GM12873 (cell line): ENCODE data around the gene SYNGR3.

Experiments used
- TF ChIP-seq, protein P1 (sequence below): IDR thresholded peaks from 2 replicates; pipeline ENCODE4 v1.5.1; 2012; ENCODE audit warnings: low read depth, mild to moderate bottlenecking, moderate library complexity, low read length, control low read depth; ENCODE audit not compliant: insufficient read depth; ENCODE audit errors: missing control alignments

SYNGR3 gene

DNA sequence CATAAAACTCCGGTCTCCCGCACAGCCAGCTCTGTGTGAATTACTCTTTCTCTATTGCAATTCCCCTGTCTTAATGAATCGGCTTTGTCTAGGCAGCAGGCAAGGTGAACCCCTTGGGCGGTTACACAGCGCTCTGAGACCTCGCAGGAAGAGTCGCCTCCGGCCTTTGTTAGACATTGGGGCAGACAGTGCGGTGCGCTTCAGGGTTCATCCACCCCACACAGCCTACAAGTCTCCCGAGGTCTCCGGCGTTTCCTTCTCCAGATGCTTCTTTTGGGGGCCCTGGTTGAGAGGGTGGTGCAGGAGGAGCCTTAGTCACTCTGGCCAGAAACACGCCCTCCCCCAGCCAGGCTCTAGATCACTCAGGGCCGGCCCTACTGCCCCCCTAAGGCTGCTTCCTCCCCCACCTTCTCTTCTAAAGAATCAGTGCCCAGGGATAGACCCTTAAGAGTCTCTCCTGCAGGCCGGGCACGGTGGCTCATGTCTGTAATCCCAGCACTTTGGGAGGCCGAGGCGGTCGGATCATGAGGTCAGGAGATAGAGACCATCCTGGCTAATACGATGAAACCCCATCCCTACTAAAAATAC lies 45.1 kb upstream of the SYNGR3 start:
- TF ChIP-seq, protein P1, sequence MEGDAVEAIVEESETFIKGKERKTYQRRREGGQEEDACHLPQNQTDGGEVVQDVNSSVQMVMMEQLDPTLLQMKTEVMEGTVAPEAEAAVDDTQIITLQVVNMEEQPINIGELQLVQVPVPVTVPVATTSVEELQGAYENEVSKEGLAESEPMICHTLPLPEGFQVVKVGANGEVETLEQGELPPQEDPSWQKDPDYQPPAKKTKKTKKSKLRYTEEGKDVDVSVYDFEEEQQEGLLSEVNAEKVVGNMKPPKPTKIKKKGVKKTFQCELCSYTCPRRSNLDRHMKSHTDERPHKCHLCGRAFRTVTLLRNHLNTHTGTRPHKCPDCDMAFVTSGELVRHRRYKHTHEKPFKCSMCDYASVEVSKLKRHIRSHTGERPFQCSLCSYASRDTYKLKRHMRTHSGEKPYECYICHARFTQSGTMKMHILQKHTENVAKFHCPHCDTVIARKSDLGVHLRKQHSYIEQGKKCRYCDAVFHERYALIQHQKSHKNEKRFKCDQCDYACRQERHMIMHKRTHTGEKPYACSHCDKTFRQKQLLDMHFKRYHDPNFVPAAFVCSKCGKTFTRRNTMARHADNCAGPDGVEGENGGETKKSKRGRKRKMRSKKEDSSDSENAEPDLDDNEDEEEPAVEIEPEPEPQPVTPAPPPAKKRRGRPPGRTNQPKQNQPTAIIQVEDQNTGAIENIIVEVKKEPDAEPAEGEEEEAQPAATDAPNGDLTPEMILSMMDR = no peak

- TF ChIP-seq, protein P1 = no peak
These were observed 44.0 kb upstream of the SYNGR3 start for GRCh38 chr16:1945559-1946391.

DNA sequence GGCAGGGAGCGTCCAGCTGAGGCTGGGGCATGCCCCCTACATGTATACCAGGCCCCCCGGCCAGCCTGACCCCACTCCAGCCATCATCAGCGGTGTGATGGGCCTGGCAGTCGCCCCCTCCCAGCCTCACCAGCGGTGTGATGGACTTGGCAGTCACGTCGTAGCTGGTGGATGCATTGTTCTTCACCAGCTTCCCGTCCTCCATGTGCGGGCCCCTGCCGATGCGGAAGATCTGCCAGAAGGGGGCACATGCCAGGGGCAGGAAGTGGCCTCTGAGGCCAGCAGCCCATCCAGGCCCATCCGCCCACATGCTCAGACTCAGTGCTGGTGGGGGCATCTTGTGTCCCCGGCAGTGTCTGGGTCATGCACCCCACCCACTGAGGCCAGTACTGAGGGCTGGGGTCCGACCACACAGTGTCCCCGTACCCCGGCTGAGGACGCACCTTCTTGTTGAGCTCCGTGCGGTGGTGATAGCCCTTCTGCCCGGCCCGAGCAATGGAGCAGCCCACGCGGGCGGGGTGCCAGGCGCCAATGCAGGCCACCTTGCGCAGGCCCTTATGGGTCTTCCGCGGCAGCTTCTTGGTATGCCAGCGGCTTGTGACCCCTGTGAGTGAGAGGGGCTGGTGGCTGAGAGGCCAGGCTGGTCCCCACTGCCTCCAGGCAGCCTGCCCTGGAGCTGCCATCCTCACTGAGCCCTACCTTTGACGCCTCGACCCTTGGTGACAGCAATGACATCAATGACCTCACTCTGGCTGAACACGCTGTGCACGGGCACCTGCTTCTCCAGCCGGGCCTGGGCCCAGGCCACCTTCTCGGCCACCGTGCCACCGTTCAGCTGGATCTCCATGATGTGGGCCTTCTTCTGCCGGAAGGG lies 43.0 kb upstream of the SYNGR3 start:
- TF ChIP-seq, protein P1 = no peak

GRCh38 chr16:1947369-1947670 lies 42.5 kb upstream of the SYNGR3 start:
- TF ChIP-seq, protein P1 = no peak

DNA sequence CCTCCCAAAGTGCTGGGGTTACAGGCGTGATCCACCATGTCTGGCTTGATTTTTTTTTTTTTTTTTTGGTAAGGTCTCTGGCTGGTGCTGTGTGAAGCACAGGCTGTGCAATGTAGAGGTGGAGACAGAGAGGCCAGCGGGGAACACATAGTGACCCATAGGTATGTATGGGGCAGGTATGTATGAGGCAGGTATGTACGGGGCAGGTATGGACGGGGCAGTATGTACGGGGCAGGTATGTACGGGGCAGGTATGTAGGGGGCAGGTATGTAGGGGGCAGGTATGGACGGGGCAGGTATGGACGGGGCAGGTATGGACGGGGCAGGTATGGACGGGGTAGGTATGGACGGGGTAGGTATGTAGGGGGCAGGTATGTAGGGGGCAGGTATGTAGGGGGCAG lies 40.3 kb upstream of the SYNGR3 start:
- TF ChIP-seq, protein P1 = no peak

GRCh38 chr16:1950047-1950446 lies 39.7 kb upstream of the SYNGR3 start:
- TF ChIP-seq, protein P1 = no peak

DNA sequence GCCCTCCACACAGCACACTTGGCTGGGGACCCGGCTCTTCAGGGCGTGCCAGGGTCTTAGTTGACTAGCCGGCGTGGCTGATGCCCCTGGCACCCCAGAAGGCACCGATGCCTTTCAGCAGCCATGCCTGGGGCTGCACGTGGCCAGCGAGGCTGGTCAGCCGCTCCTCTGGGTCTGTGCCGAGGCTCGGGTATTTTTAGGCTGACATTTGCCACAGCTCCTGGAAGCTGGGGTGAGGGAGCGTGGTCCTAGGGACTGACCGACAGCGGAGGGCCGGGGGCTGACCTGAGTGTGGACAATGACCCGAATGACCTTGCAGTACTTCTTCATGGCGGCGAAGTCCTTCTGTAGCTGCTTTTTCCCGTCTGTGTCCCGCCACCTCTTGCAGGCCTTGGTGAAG lies 39.2 kb upstream of the SYNGR3 start:
- TF ChIP-seq, protein P1 = no peak
